Spleen (tissue), 11 donors: ENCODE data around the gene LTV1. TPM values are rescaled to one million over a fixed set of nuclear protein-coding genes. Genes with fewer than 3 reads are reported as not detected.

ENCODE experiments used
- DNase-seq: peaks from one replicate; pipeline ENCODE4 v3.0.0-alpha.2; 2020
- H3K27ac ChIP-seq, 8 donors: fragments of 200-600 bp; sonication (generic) in 7 of 8; 1 replicate in 4 of 8; 2 replicates in 4 of 8; pipeline versions ENCODE4 v1.5.0 to v1.8.0; 2016 to 2021; ENCODE audit warnings: inconsistent platforms in 4 of 8, mild to moderate bottlenecking in 4 of 8, moderate library complexity in 1 of 8
- H3K27me3 ChIP-seq, 7 donors: fragments of 200-600 bp; sonication (generic) in 6 of 7; replicated peaks in 1 of 7; 1 replicate in 4 of 7; 2 replicates in 3 of 7; pipeline versions ENCODE4 v1.5.0 to v1.8.0; 2016 to 2021; ENCODE audit warnings: inconsistent platforms in 3 of 7, mild to moderate bottlenecking in 1 of 7
- H3K36me3 ChIP-seq, 6 donors: fragments of 200-600 bp; sonication (generic) in 5 of 6; 1 replicate in 4 of 6; 2 replicates in 2 of 6; pipeline versions ENCODE4 v1.5.0 to v1.8.0; 2016 to 2021; ENCODE audit warnings: inconsistent platforms in 2 of 6
- H3K4me1 ChIP-seq, 6 donors: fragments of 200-600 bp; sonication (generic) in 5 of 6; 1 replicate in 3 of 6; 2 replicates in 3 of 6; pipeline versions ENCODE4 v1.5.0 to v1.8.0; 2016 to 2021; ENCODE audit warnings: inconsistent platforms in 3 of 6
- H3K4me3 ChIP-seq, 8 donors: fragments of 200-600 bp; sonication (generic) in 7 of 8; 1 replicate in 4 of 8; 2 replicates in 4 of 8; pipeline versions ENCODE4 v1.5.0 to v1.8.0; 2016 to 2021; ENCODE audit warnings: inconsistent platforms in 4 of 8, mild to moderate bottlenecking in 4 of 8, moderate library complexity in 2 of 8
- H3K9me3 ChIP-seq, 8 donors: fragments of 200-600 bp; sonication (generic) in 7 of 8; 1 replicate in 4 of 8; 2 replicates in 4 of 8; pipeline versions ENCODE4 v1.5.0 to v1.8.0; 2016 to 2021; ENCODE audit warnings: inconsistent platforms in 4 of 8
- POLR2A ChIP-seq, 3 donors: fragments of 450-650 bp; IDR thresholded peaks; one replicate each; pipeline ENCODE4 v1.5.1; 2017; ENCODE audit warnings: antibody characterized with exemption in 3 of 3, mild to moderate bottlenecking in 1 of 3
- POLR2AphosphoS5 ChIP-seq, 3 donors: sonication (generic); formaldehyde crosslinking; IDR thresholded peaks; one replicate each; pipeline ENCODE4 v1.5.1; 2017; ENCODE audit warnings: antibody characterized with exemption in 3 of 3
- WGBS, 5 donors: extraction: QIAGEN DNeasy Blood & Tissue Kit in 3 of 5; methylation state at CpG; one replicate each; pipeline versions ENCODE4 v1.1.5 to v1.1.7; 2013 to 2018; 5-methylcytosine and 5-hydroxymethylcytosine counted together
- intact Hi-C: fragments of 100-400 bp; cut with DNase I; formaldehyde crosslinking; loops from one replicate; pipeline ENCODE4 v1.15.0; 2023; ENCODE audit warnings: low total_unique reads
- polyA plus RNA-seq, 3 donors: library from polyadenylated mRNA; stranded (reverse); fragments of 200-250 nt; gene quantifications; one replicate each; pipeline ENCODE4 v1.2.1, GENCODE V29; 2013
- total RNA-seq, 7 donors: library from RNA; depleted of rRNA in 3 of 7; stranded (reverse); fragments of >200 nt in 3 of 7; fragmentation: NEBNext Ultra II Directional in 4 of 7; extraction: Animal tissue kit (Norgen Biotek cat#: 25700) in 4 of 7; gene quantifications; one replicate each; pipeline versions ENCODE4 v1.1.0 to v1.2.1, GENCODE V29; 2016 to 2021
- TF ChIP-seq, protein P1 (sequence below), 11 experiments: fragments of 200-600 bp in 7 of 11; fragments of 450-650 bp in 4 of 11; sonication (generic) in 4 of 11; IDR thresholded peaks in 8 of 11; conservative IDR thresholded peaks in 3 of 11; 1 replicate in 7 of 11; 2 replicates in 4 of 11; pipeline versions ENCODE4 v1.4.0 to v1.8.0; 2016 to 2021; ENCODE audit warnings: antibody characterized with exemption in 11 of 11, inconsistent platforms in 4 of 11, mild to moderate bottlenecking in 1 of 11
- donor health status: healthy with polysubstance abuse.
- donor health status: DM: no; HTN: no; CAD: no; lungs with moderate emphysema.
- donor health status: DM: no; HTN: no; CAD: no.
- donor health status: Bipolar disorder and iron deficiency.
- donor health status: healthy.
- donor health status: DM: no; HTN: no; CAD: no.
- donor health status: DM: yes; HTN: yes; CAD: no.

Gene LTV1
- total and polyA plus RNA-seq, 10 donors, result 12.4 to 25.8 (median 19.8) TPM

DNA sequence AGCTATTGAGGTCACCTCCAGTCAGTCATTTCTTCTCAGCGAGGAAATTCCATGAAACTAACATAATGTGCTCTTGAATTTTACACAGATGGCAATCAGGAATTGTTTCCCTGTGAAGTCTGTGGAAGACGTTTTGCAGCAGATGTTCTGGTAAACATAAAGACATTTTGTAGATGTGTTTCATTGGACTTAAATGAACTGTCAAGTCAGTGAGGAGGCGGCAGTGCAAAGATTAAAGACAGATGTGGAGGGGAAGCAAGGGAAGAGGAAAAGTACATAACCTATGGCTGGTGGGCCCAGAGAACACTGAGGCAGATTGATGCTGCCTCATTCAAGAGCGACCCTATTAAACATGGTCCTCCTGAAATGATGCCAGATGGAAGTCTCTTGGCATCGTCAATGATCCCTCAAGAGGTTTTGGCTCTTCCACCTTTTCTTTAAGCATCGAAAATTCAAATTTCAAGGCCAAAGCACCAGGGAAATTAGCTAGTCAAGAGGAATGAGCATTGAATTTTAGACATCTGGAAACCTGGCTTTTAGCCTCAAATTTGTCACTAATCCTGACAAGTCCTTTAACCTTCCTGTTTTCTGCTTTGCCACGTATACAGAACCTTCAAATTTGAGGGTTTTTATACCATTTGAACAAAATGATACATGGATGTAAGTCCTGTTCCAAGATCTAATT, 41.2 kb downstream of the LTV1 start:
- H3K36me3 ChIP-seq, result no peaks in the 10 kb centered on the region
- no peak overlapping the region for H3K4me3 ChIP-seq
- H3K9me3 ChIP-seq, result no peaks in the 10 kb centered on the region
- no peak overlapping the region for H3K27ac ChIP-seq
- DNase-seq, result no peak
- TF ChIP-seq, protein P1, sequence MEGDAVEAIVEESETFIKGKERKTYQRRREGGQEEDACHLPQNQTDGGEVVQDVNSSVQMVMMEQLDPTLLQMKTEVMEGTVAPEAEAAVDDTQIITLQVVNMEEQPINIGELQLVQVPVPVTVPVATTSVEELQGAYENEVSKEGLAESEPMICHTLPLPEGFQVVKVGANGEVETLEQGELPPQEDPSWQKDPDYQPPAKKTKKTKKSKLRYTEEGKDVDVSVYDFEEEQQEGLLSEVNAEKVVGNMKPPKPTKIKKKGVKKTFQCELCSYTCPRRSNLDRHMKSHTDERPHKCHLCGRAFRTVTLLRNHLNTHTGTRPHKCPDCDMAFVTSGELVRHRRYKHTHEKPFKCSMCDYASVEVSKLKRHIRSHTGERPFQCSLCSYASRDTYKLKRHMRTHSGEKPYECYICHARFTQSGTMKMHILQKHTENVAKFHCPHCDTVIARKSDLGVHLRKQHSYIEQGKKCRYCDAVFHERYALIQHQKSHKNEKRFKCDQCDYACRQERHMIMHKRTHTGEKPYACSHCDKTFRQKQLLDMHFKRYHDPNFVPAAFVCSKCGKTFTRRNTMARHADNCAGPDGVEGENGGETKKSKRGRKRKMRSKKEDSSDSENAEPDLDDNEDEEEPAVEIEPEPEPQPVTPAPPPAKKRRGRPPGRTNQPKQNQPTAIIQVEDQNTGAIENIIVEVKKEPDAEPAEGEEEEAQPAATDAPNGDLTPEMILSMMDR (IDR thresholded peaks at IDR 0.05 in 8 of 11, conservative IDR thresholded peaks at IDR 0.05 in 3 of 11), result no peak
- TF ChIP-seq POLR2A (IDR thresholded peaks at IDR 0.05), result no peak
- TF ChIP-seq POLR2AphosphoS5 (IDR thresholded peaks at IDR 0.05), result no peak
- intact Hi-C loops, result no loop called here
- 75 to 87% (median 84%) methylated on average over 7 of the region's 7 CpGs for WGBS, 5 donors
- H3K4me1 ChIP-seq, result no peaks in the 10 kb centered on the region
- H3K27me3 ChIP-seq, result no peaks in the 10 kb centered on the region

DNA sequence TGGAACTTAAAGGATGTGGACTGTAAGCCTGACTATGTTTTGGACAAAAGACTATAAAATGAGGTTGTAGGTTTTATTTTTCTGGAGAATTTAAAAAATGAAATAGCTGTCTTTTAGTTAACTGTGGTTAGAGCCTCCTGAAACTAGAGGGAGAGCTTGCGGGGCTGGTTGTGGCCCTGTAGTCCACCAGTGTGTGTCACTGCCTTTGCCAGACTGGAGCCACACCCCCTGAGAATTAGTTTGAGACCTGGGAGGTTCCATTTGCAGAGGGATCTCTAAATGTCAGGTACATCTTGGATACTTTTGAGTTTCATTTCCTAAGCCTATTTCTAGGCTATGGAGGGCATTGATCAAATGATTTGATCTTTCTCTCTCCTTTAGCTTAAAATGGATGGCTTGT, 42.0 kb downstream of the LTV1 start:
- Histone ChIP-seq H3K36me3 (no peaks in the 10 kb centered on the region), H3K27ac (no peak overlapping the region), H3K4me1 (no peaks in the 10 kb centered on the region), H3K27me3 (no peaks in the 10 kb centered on the region), H3K4me3 (no peak overlapping the region), H3K9me3 (no peaks in the 10 kb centered on the region)
- DNase-seq, result no peak
- no peak for TF ChIP-seq POLR2A (IDR thresholded peaks at IDR 0.05)
- TF ChIP-seq, protein P1 (IDR thresholded peaks at IDR 0.05 in 8 of 11, conservative IDR thresholded peaks at IDR 0.05 in 3 of 11), result no peak
- TF ChIP-seq POLR2AphosphoS5 (IDR thresholded peaks at IDR 0.05), result no peak
- intact Hi-C loops, result no loop called here
- WGBS, 5 donors, result 91 to 100% (median 100%) methylated on average over 1 of the region's 1 CpG

DNA sequence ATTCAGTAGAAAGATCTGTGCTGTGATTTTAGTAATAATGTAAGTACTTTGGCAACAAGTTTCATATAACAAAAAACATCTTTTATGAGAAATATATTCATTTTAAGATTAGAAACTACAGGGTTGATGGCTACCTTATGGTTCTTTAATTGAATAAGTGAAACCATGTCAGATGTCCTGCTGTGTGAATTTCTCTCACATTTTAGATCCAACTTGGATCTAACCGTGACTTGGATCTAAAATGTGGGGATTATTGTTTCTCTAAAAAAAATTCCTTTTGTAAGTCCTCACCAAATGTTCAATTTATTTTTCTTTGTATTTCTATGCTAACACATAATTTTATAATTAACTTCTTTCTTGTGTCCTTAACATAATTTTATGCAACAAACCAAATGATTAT, 51.5 kb downstream of the LTV1 start:
- intact Hi-C loops, result no loop called here
- H3K4me1 ChIP-seq, result no peaks in the 10 kb centered on the region
- H3K36me3 ChIP-seq, result no peaks in the 10 kb centered on the region
- TF ChIP-seq POLR2AphosphoS5 (IDR thresholded peaks at IDR 0.05), result no peak
- TF ChIP-seq, protein P1 (IDR thresholded peaks at IDR 0.05 in 8 of 11, conservative IDR thresholded peaks at IDR 0.05 in 3 of 11), result no peak
- no peak for TF ChIP-seq POLR2A (IDR thresholded peaks at IDR 0.05)
- H3K4me3 ChIP-seq, result no peak overlapping the region
- no peaks in the 10 kb centered on the region for H3K9me3 ChIP-seq
- no peak for DNase-seq
- no peaks in the 10 kb centered on the region for H3K27me3 ChIP-seq
- H3K27ac ChIP-seq, result no peak overlapping the region
- WGBS, 5 donors, result 88 to 100% (median 94%) methylated on average over 1 of the region's 1 CpG

DNA sequence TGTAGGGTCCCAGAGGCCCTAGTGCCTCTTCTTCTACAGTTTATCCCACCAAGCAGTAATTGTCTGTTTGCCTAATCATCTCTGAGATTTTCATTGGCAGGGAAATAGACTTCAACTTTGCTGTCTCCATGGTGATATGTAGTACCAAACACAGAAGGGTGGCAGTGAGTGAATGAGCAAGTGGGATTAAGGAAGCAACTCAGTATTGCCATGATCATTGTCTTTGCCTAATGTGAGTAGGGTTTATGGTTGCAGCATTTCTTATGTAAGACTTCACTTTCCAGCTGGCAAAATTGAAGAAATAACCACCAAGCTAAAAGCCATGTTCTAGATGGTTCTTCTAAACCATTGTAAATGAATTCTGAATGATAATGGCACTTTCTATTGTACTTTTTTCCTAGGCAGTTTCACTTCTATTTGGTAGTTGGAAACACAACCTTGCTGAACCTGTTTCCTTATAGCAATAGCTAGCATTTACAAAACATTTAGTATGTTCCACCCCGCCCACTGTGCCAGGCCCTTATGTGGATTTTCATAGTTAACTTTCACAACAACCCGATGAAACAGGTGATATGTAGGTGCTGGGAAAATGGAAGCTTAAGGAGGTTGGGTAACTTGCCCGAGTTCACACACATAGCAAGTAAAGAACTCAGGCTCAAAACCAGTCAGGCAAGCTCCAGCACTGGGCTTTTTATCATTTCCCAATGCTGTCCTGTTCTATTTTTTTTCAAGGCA, 53.2 kb downstream of the LTV1 start:
- TF ChIP-seq POLR2AphosphoS5 (IDR thresholded peaks at IDR 0.05), result no peak
- intact Hi-C loops, result no loop called here
- Histone ChIP-seq H3K27me3 (no peaks in the 10 kb centered on the region), H3K4me3 (no peak overlapping the region), H3K4me1 (peaks cover 0 to under 1% (median 0%) of the 10 kb centered on the region in 6 donors), H3K27ac (no peak overlapping the region), H3K36me3 (no peaks in the 10 kb centered on the region), H3K9me3 (no peaks in the 10 kb centered on the region)
- no peak for DNase-seq
- WGBS, 5 donors, result 79 to 89% (median 86%) methylated on average over 3 of the region's 3 CpGs
